Measurements from ENCODE around the gene RFX4.

Gene RFX4

DNA sequence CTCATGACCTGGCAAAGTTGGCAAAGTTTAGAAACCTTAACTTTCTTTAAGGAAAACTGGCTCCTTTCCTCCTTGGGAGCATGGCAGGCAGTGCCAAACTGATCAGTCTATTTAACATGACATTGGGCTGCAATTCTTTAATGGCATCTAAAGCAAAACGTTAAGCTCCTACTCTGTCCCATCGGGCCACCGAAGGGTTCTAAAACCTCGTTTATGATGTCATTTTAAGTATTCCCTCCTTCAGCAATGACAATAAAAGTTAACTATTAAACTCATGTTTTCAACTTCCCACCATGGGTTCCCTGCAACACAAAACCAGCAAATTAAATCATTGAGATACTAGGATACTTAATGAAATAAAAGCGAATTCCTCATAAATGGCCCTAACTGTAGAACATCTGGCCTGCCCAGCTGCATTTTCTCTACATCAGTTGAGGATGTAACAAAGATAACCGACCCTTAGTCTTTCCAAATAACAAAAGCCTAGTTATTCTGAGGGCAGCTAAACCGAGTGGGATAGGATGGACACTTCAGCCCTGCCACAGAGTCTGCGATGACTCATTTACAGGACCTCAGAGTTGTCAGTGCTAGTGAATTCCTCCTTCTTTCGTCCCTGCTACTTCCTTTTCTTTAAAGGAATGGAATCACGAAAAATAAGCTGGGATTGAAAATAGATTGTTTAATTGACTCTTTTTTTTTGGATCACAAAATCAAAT, 157.2 kb downstream of the RFX4 start:
- H3K9me3 ChIP-seq (ENCODE audit: control insufficient read depth in 1 of 2, low read length in 2 of 2): no peaks in the 10 kb centered on the region
- H3K36me3 ChIP-seq (ENCODE audit: control insufficient read depth in 1 of 2, insufficient read depth in 2 of 2, low read length in 2 of 2): no peaks in the 10 kb centered on the region
- no peak overlapping the region for H3K4me3 ChIP-seq (ENCODE audit: low read depth in 1 of 2, low read length in 2 of 2)
- H3K27ac ChIP-seq (ENCODE audit: low read depth, low read length): no peak overlapping the region
- no peaks in the 10 kb centered on the region for H3K27me3 ChIP-seq (ENCODE audit: control insufficient read depth in 1 of 2, insufficient read depth in 2 of 2, low read length in 2 of 2)
- no peak overlapping the region for H3K9ac ChIP-seq (ENCODE audit: low read depth in 1 of 2, low read length in 2 of 2)
- H3K4me1 ChIP-seq (ENCODE audit: control insufficient read depth in 1 of 2, insufficient read depth in 2 of 2, low read length in 2 of 2): peaks cover 5 to 10% of the 10 kb centered on the region in 2 donors

- peaks cover 5 to 10% of the 10 kb centered on the region in 2 donors for H3K4me1 ChIP-seq (ENCODE audit: control insufficient read depth in 1 of 2, insufficient read depth in 2 of 2, low read length in 2 of 2)
- H3K9ac ChIP-seq (ENCODE audit: low read depth in 1 of 2, low read length in 2 of 2): no peak overlapping the region
- H3K4me3 ChIP-seq (ENCODE audit: low read depth in 1 of 2, low read length in 2 of 2): no peak overlapping the region
- H3K36me3 ChIP-seq (ENCODE audit: control insufficient read depth in 1 of 2, insufficient read depth in 2 of 2, low read length in 2 of 2): no peaks in the 10 kb centered on the region
- no peaks in the 10 kb centered on the region for H3K9me3 ChIP-seq (ENCODE audit: control insufficient read depth in 1 of 2, low read length in 2 of 2)
- H3K27ac ChIP-seq (ENCODE audit: low read depth, low read length): no peak overlapping the region
- no peaks in the 10 kb centered on the region for H3K27me3 ChIP-seq (ENCODE audit: control insufficient read depth in 1 of 2, insufficient read depth in 2 of 2, low read length in 2 of 2)
Measured at GRCh38 chr12:106740818-106741217, 158.0 kb downstream of the RFX4 start.

DNA sequence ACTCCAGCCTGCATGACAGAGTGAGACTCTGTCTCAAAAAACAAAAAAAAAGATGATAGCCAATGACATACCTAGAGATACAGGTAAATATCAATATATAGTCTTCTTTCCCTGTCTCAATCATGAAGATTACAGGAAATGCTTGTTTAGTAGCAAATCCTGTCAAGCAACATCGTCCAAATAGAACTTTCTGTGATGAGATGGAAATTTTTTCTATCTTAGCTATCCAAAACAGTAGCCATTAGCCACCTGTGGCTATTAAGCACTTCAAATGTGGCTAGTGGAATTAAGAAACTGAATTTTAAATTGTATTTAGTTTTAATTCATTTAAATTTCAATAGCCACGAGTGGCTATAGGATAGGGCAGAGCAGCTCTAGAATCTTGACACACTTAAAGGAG, 158.4 kb downstream of the RFX4 start:
- H3K4me3 ChIP-seq (ENCODE audit: low read depth in 1 of 2, low read length in 2 of 2): no peak overlapping the region
- peaks cover 5 to 10% of the 10 kb centered on the region in 2 donors for H3K4me1 ChIP-seq (ENCODE audit: control insufficient read depth in 1 of 2, insufficient read depth in 2 of 2, low read length in 2 of 2)
- no peak overlapping the region for H3K9ac ChIP-seq (ENCODE audit: low read depth in 1 of 2, low read length in 2 of 2)
- no peaks in the 10 kb centered on the region for H3K9me3 ChIP-seq (ENCODE audit: control insufficient read depth in 1 of 2, low read length in 2 of 2)
- no peak overlapping the region for H3K27ac ChIP-seq (ENCODE audit: low read depth, low read length)
- H3K27me3 ChIP-seq (ENCODE audit: control insufficient read depth in 1 of 2, insufficient read depth in 2 of 2, low read length in 2 of 2): no peaks in the 10 kb centered on the region
- no peaks in the 10 kb centered on the region for H3K36me3 ChIP-seq (ENCODE audit: control insufficient read depth in 1 of 2, insufficient read depth in 2 of 2, low read length in 2 of 2)

DNA sequence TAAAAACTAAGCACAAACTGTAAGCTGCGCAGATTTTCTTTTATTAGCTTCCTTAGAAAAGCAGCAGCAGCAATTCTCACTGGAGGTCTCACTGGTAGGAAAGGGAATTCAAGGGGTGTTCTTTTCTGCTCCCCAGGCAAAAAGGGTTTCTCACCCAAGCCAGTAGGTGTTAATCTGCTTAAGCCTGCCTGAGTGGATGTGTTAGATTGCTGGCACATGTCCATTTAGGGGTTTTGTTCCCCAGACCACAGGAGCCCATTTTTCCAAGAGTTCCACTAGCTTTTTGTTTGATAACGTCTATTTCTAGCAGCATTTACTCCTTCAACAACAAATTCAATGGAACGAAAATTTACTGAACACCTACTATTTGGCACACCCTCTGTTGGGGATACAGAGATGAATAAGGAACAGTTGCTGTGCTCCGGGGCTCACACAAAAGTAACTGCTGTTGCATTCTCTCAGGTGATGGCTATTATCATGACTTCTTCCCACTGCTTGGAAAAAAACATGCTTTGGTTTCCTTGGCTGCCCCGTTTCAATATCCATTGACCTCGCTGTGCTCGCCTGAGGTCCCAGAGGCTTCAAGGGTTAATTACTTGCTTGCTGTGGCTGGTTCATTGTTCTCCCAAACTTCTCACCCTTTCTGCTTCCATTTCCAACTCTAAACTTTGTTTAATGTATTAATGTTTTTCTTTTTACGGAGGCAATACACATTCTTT, 160.6 kb downstream of the RFX4 start:
- Histone ChIP-seq H3K27me3 (ENCODE audit: control insufficient read depth in 1 of 2, insufficient read depth in 2 of 2, low read length in 2 of 2) (no peaks in the 10 kb centered on the region), H3K9ac (ENCODE audit: low read depth in 1 of 2, low read length in 2 of 2) (no peak overlapping the region), H3K4me1 (ENCODE audit: control insufficient read depth in 1 of 2, insufficient read depth in 2 of 2, low read length in 2 of 2) (peaks cover 5 to 10% of the 10 kb centered on the region in 2 donors), H3K27ac (ENCODE audit: low read depth, low read length) (no peak overlapping the region), H3K36me3 (ENCODE audit: control insufficient read depth in 1 of 2, insufficient read depth in 2 of 2, low read length in 2 of 2) (no peaks in the 10 kb centered on the region), H3K9me3 (ENCODE audit: control insufficient read depth in 1 of 2, low read length in 2 of 2) (no peaks in the 10 kb centered on the region), H3K4me3 (ENCODE audit: low read depth in 1 of 2, low read length in 2 of 2) (no peak overlapping the region)

GRCh38 chr12:106744600-106744999, 161.8 kb downstream of the RFX4 start:
- Histone ChIP-seq H3K27ac (ENCODE audit: low read depth, low read length) (no peak overlapping the region), H3K4me1 (ENCODE audit: control insufficient read depth in 1 of 2, insufficient read depth in 2 of 2, low read length in 2 of 2) (peaks cover 4 to 8% of the 10 kb centered on the region in 2 donors), H3K9ac (ENCODE audit: low read depth in 1 of 2, low read length in 2 of 2) (no peak overlapping the region), H3K9me3 (ENCODE audit: control insufficient read depth in 1 of 2, low read length in 2 of 2) (no peaks in the 10 kb centered on the region), H3K27me3 (ENCODE audit: control insufficient read depth in 1 of 2, insufficient read depth in 2 of 2, low read length in 2 of 2) (no peaks in the 10 kb centered on the region), H3K4me3 (ENCODE audit: low read depth in 1 of 2, low read length in 2 of 2) (no peak overlapping the region), H3K36me3 (ENCODE audit: control insufficient read depth in 1 of 2, insufficient read depth in 2 of 2, low read length in 2 of 2) (no peaks in the 10 kb centered on the region)

DNA sequence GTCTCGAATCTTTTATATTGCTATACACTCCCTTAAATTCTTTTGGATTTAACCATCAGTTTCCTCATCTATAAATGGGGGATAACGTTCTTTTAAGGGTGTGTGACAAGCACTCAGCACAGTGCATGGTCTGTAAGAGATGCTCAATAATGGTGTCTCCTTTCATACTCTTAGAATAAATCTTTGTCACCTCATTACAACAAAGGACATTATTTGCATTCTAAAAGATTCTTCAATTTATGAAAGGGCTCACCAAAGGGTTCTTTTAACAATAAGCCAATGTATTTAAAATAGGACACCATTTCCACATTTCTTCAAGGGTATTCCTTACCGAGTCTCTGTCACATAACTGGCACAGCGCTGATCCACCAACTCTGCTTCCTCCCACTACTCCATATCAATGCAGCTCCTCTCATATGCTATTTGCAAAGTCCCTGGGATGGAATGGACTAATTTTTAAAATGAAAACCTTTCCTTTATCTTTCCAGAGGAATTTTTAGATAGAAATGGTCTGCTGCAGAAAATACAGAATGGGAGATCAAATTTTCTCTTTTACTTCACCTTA, 162.5 kb downstream of the RFX4 start:
- Histone ChIP-seq H3K36me3 (ENCODE audit: control insufficient read depth in 1 of 2, insufficient read depth in 2 of 2, low read length in 2 of 2) (no peaks in the 10 kb centered on the region), H3K9ac (ENCODE audit: low read depth in 1 of 2, low read length in 2 of 2) (no peak overlapping the region), H3K27me3 (ENCODE audit: control insufficient read depth in 1 of 2, insufficient read depth in 2 of 2, low read length in 2 of 2) (no peaks in the 10 kb centered on the region), H3K9me3 (ENCODE audit: control insufficient read depth in 1 of 2, low read length in 2 of 2) (no peaks in the 10 kb centered on the region), H3K4me3 (ENCODE audit: low read depth in 1 of 2, low read length in 2 of 2) (no peak overlapping the region), H3K4me1 (ENCODE audit: control insufficient read depth in 1 of 2, insufficient read depth in 2 of 2, low read length in 2 of 2) (peaks cover 0 to under 1% of the 10 kb centered on the region in 2 donors), H3K27ac (ENCODE audit: low read depth, low read length) (no peak overlapping the region)

GRCh38 chr12:106747973-106748436, 165.2 kb downstream of the RFX4 start:
- Histone ChIP-seq H3K27ac (ENCODE audit: low read depth, low read length) (no peak overlapping the region), H3K4me1 (ENCODE audit: control insufficient read depth in 1 of 2, insufficient read depth in 2 of 2, low read length in 2 of 2) (no peaks in the 10 kb centered on the region), H3K9ac (ENCODE audit: low read depth in 1 of 2, low read length in 2 of 2) (no peak overlapping the region), H3K4me3 (ENCODE audit: low read depth in 1 of 2, low read length in 2 of 2) (no peak overlapping the region), H3K9me3 (ENCODE audit: control insufficient read depth in 1 of 2, low read length in 2 of 2) (no peaks in the 10 kb centered on the region), H3K36me3 (ENCODE audit: control insufficient read depth in 1 of 2, insufficient read depth in 2 of 2, low read length in 2 of 2) (no peaks in the 10 kb centered on the region), H3K27me3 (ENCODE audit: control insufficient read depth in 1 of 2, insufficient read depth in 2 of 2, low read length in 2 of 2) (no peaks in the 10 kb centered on the region)

GRCh38 chr12:106750524-106750923, 167.7 kb downstream of the RFX4 start:
- no peak overlapping the region for H3K27ac ChIP-seq (ENCODE audit: low read depth, low read length)

GRCh38 chr12:106753526-106753925, 170.7 kb downstream of the RFX4 start:
- Histone ChIP-seq H3K4me1 (ENCODE audit: control insufficient read depth in 1 of 2, insufficient read depth in 2 of 2, low read length in 2 of 2) (peaks cover 4 to 15% of the 10 kb centered on the region in 2 donors), H3K9me3 (ENCODE audit: control insufficient read depth in 1 of 2, low read length in 2 of 2) (no peaks in the 10 kb centered on the region), H3K27me3 (ENCODE audit: control insufficient read depth in 1 of 2, insufficient read depth in 2 of 2, low read length in 2 of 2) (no peaks in the 10 kb centered on the region), H3K27ac (ENCODE audit: low read depth, low read length) (no peak overlapping the region), H3K9ac (ENCODE audit: low read depth in 1 of 2, low read length in 2 of 2) (no peak overlapping the region), H3K4me3 (ENCODE audit: low read depth in 1 of 2, low read length in 2 of 2) (no peak overlapping the region), H3K36me3 (ENCODE audit: control insufficient read depth in 1 of 2, insufficient read depth in 2 of 2, low read length in 2 of 2) (no peaks in the 10 kb centered on the region)

More at GRCh38 chr12:106750524-106750923, 167.7 kb downstream of the RFX4 start:
- Histone ChIP-seq H3K27me3 (ENCODE audit: control insufficient read depth in 1 of 2, insufficient read depth in 2 of 2, low read length in 2 of 2) (no peaks in the 10 kb centered on the region), H3K36me3 (ENCODE audit: control insufficient read depth in 1 of 2, insufficient read depth in 2 of 2, low read length in 2 of 2) (no peaks in the 10 kb centered on the region), H3K4me1 (ENCODE audit: control insufficient read depth in 1 of 2, insufficient read depth in 2 of 2, low read length in 2 of 2) (peaks cover 0 to 6% of the 10 kb centered on the region in 2 donors), H3K9me3 (ENCODE audit: control insufficient read depth in 1 of 2, low read length in 2 of 2) (no peaks in the 10 kb centered on the region), H3K9ac (ENCODE audit: low read depth in 1 of 2, low read length in 2 of 2) (no peak overlapping the region), H3K4me3 (ENCODE audit: low read depth in 1 of 2, low read length in 2 of 2) (no peak overlapping the region)

- no peaks in the 10 kb centered on the region for H3K9me3 ChIP-seq (ENCODE audit: control insufficient read depth in 1 of 2, low read length in 2 of 2)
- H3K27ac ChIP-seq (ENCODE audit: low read depth, low read length): no peak overlapping the region
- peaks cover 12 to 23% of the 10 kb centered on the region in 2 donors for H3K4me1 ChIP-seq (ENCODE audit: control insufficient read depth in 1 of 2, insufficient read depth in 2 of 2, low read length in 2 of 2)
- no peak overlapping the region for H3K9ac ChIP-seq (ENCODE audit: low read depth in 1 of 2, low read length in 2 of 2)
- H3K27me3 ChIP-seq (ENCODE audit: control insufficient read depth in 1 of 2, insufficient read depth in 2 of 2, low read length in 2 of 2): no peaks in the 10 kb centered on the region
- H3K4me3 ChIP-seq (ENCODE audit: low read depth in 1 of 2, low read length in 2 of 2): no peak overlapping the region
- no peaks in the 10 kb centered on the region for H3K36me3 ChIP-seq (ENCODE audit: control insufficient read depth in 1 of 2, insufficient read depth in 2 of 2, low read length in 2 of 2)
Measured at GRCh38 chr12:106754331-106754730, 171.5 kb downstream of the RFX4 start.
